ENCODE data around the gene GCSH. TPM values are rescaled to one million over a fixed set of nuclear protein-coding genes. Genes with fewer than 3 reads are reported as not detected.
A peak's percentile ranks its signal among the peaks of the same experiment; 100 is the strongest.

The GCSH gene
- total RNA-seq (10 to 100 TPM; 14.7 to 18.1 TPM), polyA plus RNA-seq (10 to 100 TPM; 19.9 to 35.7 TPM)
- long read RNA-seq, donor 1, transcript GCSH-201 (5 exons, 1,597 nt) = major isoform, 34 of 35 reads
- long read RNA-seq, donor 1, partial matches to known transcripts = 0 of 35 reads
- long read RNA-seq, donor 1, other reads (novel, unspliced or antisense) = 1 of 35 reads
- long read RNA-seq, donor 2, partial matches to known transcripts = 0 of 1 reads
- long read RNA-seq, donor 2, other reads (novel, unspliced or antisense) = 0 of 1 reads

- peak; percentile 100 for ATAC-seq (ENCODE audit: low FRiP score)
- Histone ChIP-seq H3K27me3 (ENCODE audit: control insufficient read depth in 1 of 2, insufficient read depth in 2 of 2, low read length in 1 of 2) (no peaks in the 10 kb centered on the region), H3K4me1 (ENCODE audit: control insufficient read depth in 1 of 2, insufficient read depth in 2 of 2, low read length in 2 of 2) (no peaks in the 10 kb centered on the region), H3K9me3 (ENCODE audit: control insufficient read depth, low read length) (no peaks in the 10 kb centered on the region), H3K4me3 (ENCODE audit: low read length in 2 of 2) (peak within 1 kb of the TSS; percentile 44 to 66), H3K27ac (ENCODE audit: low read depth in 1 of 2, low read length in 2 of 2) (peak within 1 kb of the TSS in 1 of 2 donors; percentile 78), H3K36me3 (ENCODE audit: control insufficient read depth in 1 of 2, insufficient read depth in 2 of 2, low read length in 1 of 2) (no peaks in the 10 kb centered on the region)
- WGBS, 2 donors = 2 to 6% methylated on average over 44 to 80 of the region's 83 CpGs
- peak; percentile 100 for DNase-seq
- intact Hi-C loops (cut with DNase I) = loop anchor here (1.0 to 10.0 kb wide), 3 partner anchors 19 to 219 kb away; partner anchors contain the start of genes GAN (in 2 of the 2), C16orf46 (in 1 of the 2) and CENPN (in 1 of the 2)
Measured at GRCh38 chr16:81095953-81096714, at the start of gene GCSH. Gene GCSH, minus strand, starts transcription at chr16:81096395. Its CDS starts 117 bp downstream, at chr16:81096278.

GRCh38 chr16:81143921-81144471 lies 47.8 kb upstream of the GCSH start:
- ATAC-seq (ENCODE audit: low FRiP score) (no peak), DNase-seq (no peak)
- no peaks in the 10 kb centered on the region for H3K27me3 ChIP-seq (ENCODE audit: control insufficient read depth in 1 of 2, insufficient read depth in 2 of 2, low read length in 1 of 2)
- intact Hi-C loops (cut with DNase I) = no loop called here
- no peaks in the 10 kb centered on the region for H3K4me1 ChIP-seq (ENCODE audit: control insufficient read depth in 1 of 2, insufficient read depth in 2 of 2, low read length in 2 of 2)
- H3K4me3 ChIP-seq (ENCODE audit: low read length in 2 of 2) = no peak overlapping the region
- H3K27ac ChIP-seq (ENCODE audit: low read depth in 1 of 2, low read length in 2 of 2) = no peak overlapping the region
- no peaks in the 10 kb centered on the region for H3K9me3 ChIP-seq (ENCODE audit: control insufficient read depth, low read length)
- H3K36me3 ChIP-seq (ENCODE audit: control insufficient read depth in 1 of 2, insufficient read depth in 2 of 2, low read length in 1 of 2) = no peaks in the 10 kb centered on the region
- 68 to 71% methylated on average over 4 of the region's 4 CpGs for WGBS, 2 donors

GRCh38 chr16:81142864-81143263 lies 46.7 kb upstream of the GCSH start:
- Histone ChIP-seq H3K9me3 (ENCODE audit: control insufficient read depth, low read length) (no peaks in the 10 kb centered on the region), H3K4me3 (ENCODE audit: low read length in 2 of 2) (no peak overlapping the region)
- no peak for ATAC-seq (ENCODE audit: low FRiP score)

GRCh38 chr16:81140930-81141780 lies 45.0 kb upstream of the GCSH start:
- no peak for DNase-seq
- Histone ChIP-seq H3K4me1 (ENCODE audit: control insufficient read depth in 1 of 2, insufficient read depth in 2 of 2, low read length in 2 of 2) (no peaks in the 10 kb centered on the region), H3K36me3 (ENCODE audit: control insufficient read depth in 1 of 2, insufficient read depth in 2 of 2, low read length in 1 of 2) (no peaks in the 10 kb centered on the region), H3K27ac (ENCODE audit: low read depth in 1 of 2, low read length in 2 of 2) (no peak overlapping the region), H3K4me3 (ENCODE audit: low read length in 2 of 2) (no peak overlapping the region), H3K27me3 (ENCODE audit: control insufficient read depth in 1 of 2, insufficient read depth in 2 of 2, low read length in 1 of 2) (no peaks in the 10 kb centered on the region), H3K9me3 (ENCODE audit: control insufficient read depth, low read length) (no peaks in the 10 kb centered on the region)
- WGBS, 2 donors = 79 to 81% methylated on average over 21 of the region's 21 CpGs
- intact Hi-C loops (cut with DNase I) = no loop called here
- ATAC-seq (ENCODE audit: low FRiP score) = no peak

More at GRCh38 chr16:81142864-81143263, 46.7 kb upstream of the GCSH start:
- 72 to 77% methylated on average over 12 of the region's 12 CpGs for WGBS, 2 donors
- no peak for DNase-seq
- Histone ChIP-seq H3K27me3 (ENCODE audit: control insufficient read depth in 1 of 2, insufficient read depth in 2 of 2, low read length in 1 of 2) (no peaks in the 10 kb centered on the region), H3K27ac (ENCODE audit: low read depth in 1 of 2, low read length in 2 of 2) (no peak overlapping the region), H3K4me1 (ENCODE audit: control insufficient read depth in 1 of 2, insufficient read depth in 2 of 2, low read length in 2 of 2) (no peaks in the 10 kb centered on the region), H3K36me3 (ENCODE audit: control insufficient read depth in 1 of 2, insufficient read depth in 2 of 2, low read length in 1 of 2) (no peaks in the 10 kb centered on the region)
- intact Hi-C loops (cut with DNase I) = no loop called here

GRCh38 chr16:81138831-81139557 lies 42.8 kb upstream of the GCSH start:
- Histone ChIP-seq H3K36me3 (ENCODE audit: control insufficient read depth in 1 of 2, insufficient read depth in 2 of 2, low read length in 1 of 2) (no peaks in the 10 kb centered on the region), H3K27ac (ENCODE audit: low read depth in 1 of 2, low read length in 2 of 2) (no peak overlapping the region), H3K4me1 (ENCODE audit: control insufficient read depth in 1 of 2, insufficient read depth in 2 of 2, low read length in 2 of 2) (no peaks in the 10 kb centered on the region), H3K9me3 (ENCODE audit: control insufficient read depth, low read length) (no peaks in the 10 kb centered on the region), H3K27me3 (ENCODE audit: control insufficient read depth in 1 of 2, insufficient read depth in 2 of 2, low read length in 1 of 2) (no peaks in the 10 kb centered on the region), H3K4me3 (ENCODE audit: low read length in 2 of 2) (no peak overlapping the region)
- intact Hi-C loops (cut with DNase I) = no loop called here
- no peak for DNase-seq
- 53 to 65% methylated on average over 9 of the region's 9 CpGs for WGBS, 2 donors
- ATAC-seq (ENCODE audit: low FRiP score) = no peak

- 81 to 83% methylated on average over 9 of the region's 9 CpGs for WGBS, 2 donors
- no peaks in the 10 kb centered on the region for H3K36me3 ChIP-seq (ENCODE audit: control insufficient read depth in 1 of 2, insufficient read depth in 2 of 2, low read length in 1 of 2)
- no peak overlapping the region for H3K27ac ChIP-seq (ENCODE audit: low read depth in 1 of 2, low read length in 2 of 2)
- DNase-seq (no peak), ATAC-seq (ENCODE audit: low FRiP score) (no peak)
- no peak overlapping the region for H3K4me3 ChIP-seq (ENCODE audit: low read length in 2 of 2)
- H3K4me1 ChIP-seq (ENCODE audit: control insufficient read depth in 1 of 2, insufficient read depth in 2 of 2, low read length in 2 of 2) = no peaks in the 10 kb centered on the region
- H3K9me3 ChIP-seq (ENCODE audit: control insufficient read depth, low read length) = no peaks in the 10 kb centered on the region
- intact Hi-C loops (cut with DNase I) = no loop called here
- H3K27me3 ChIP-seq (ENCODE audit: control insufficient read depth in 1 of 2, insufficient read depth in 2 of 2, low read length in 1 of 2) = no peaks in the 10 kb centered on the region
Measured at GRCh38 chr16:81137754-81138153, 41.6 kb upstream of the GCSH start.

GRCh38 chr16:81136390-81137335 lies 40.5 kb upstream of the GCSH start:
- 65 to 66% methylated on average over 12 of the region's 12 CpGs for WGBS, 2 donors
- no peak for DNase-seq
- Histone ChIP-seq H3K4me1 (ENCODE audit: control insufficient read depth in 1 of 2, insufficient read depth in 2 of 2, low read length in 2 of 2) (no peaks in the 10 kb centered on the region), H3K27me3 (ENCODE audit: control insufficient read depth in 1 of 2, insufficient read depth in 2 of 2, low read length in 1 of 2) (no peaks in the 10 kb centered on the region), H3K36me3 (ENCODE audit: control insufficient read depth in 1 of 2, insufficient read depth in 2 of 2, low read length in 1 of 2) (no peaks in the 10 kb centered on the region), H3K9me3 (ENCODE audit: control insufficient read depth, low read length) (no peaks in the 10 kb centered on the region), H3K27ac (ENCODE audit: low read depth in 1 of 2, low read length in 2 of 2) (no peak overlapping the region), H3K4me3 (ENCODE audit: low read length in 2 of 2) (no peak overlapping the region)
- intact Hi-C loops (cut with DNase I) = no loop called here
- ATAC-seq (ENCODE audit: low FRiP score) = no peak
